ENCODE data around the gene EYA2. TPM values are rescaled to one million over a fixed set of nuclear protein-coding genes. Genes with fewer than 3 reads are reported as not detected.

Gene EYA2
- total and polyA plus RNA-seq, 2 donors (not counting 1 experiment from before 2014, with no cell fraction given): 1.1 to 2.8 TPM

DNA sequence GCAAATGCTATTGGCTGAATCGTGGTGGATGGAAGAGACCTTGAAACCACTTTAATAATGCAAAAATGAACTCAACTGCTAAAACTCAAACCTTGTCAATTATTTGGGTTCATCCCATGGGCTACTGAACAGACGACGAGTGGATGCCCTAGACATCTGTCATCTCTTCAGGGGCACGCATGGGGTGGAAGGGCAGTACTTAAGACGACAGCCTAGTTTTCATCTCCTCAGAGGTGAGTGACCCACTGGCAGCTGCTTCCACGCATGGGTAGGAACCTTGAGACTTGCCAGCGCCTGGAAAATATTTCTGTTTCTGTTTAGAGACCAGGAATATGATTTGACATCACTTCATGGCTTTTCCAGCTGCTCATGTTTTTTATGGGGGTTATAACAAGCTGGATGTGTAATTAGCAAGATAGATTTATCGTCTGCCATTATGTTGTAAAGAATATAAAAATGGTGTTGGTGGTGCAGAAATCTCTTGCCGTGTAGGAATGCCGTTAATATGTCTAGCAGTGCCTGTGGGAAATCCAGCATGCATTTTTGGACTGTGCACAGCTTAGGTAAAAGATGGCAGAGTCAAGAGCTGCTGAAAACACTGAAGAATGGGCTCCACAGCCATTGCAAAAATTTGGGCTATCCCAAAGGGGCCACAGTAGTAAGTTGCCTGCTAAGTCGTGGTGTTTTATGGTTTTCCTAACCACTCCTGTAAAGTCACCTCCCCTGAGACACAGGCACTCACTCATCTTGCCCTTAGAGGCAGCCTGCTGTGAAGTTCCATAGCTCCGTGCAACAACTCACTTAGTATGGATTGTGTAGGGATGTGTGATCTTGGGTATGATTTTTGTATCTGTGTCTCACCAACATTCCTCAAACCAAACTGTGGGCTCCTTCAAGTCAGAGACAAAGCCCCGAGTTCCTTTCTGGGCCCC is 203.3 kb downstream of the EYA2 start:
- 89% methylated on average over 11 of the region's 13 CpGs for WGBS (ENCODE audit: insufficient coverage)
- no peak overlapping the region for H3K9ac ChIP-seq (ENCODE audit: low read length)
- no peak overlapping the region for H3K4me2 ChIP-seq (replicated peaks; ENCODE audit: low read depth, low read length, poor library complexity, severe bottlenecking)
- CTCF ChIA-PET: no interaction called here
- peaks cover 21% of the 10 kb centered on the region for H3K27me3 Mint-ChIP-seq
- H3K36me3 ChIP-seq (replicated peaks in 1 of 2; ENCODE audit: control extremely low read depth in 1 of 2, control insufficient read depth in 1 of 2, extremely low read depth in 1 of 2, insufficient read depth in 2 of 2, low read length in 1 of 2): no peaks in the 10 kb centered on the region
- no peaks in the 10 kb centered on the region for H3K4me1 Mint-ChIP-seq
- H3K4me1 ChIP-seq (ENCODE audit: control insufficient read depth in 2 of 2, insufficient read depth in 2 of 2, low read length in 2 of 2): no peaks in the 10 kb centered on the region
- H3K27ac Mint-ChIP-seq: no peak overlapping the region
- H3K27me3 ChIP-seq (replicated peaks in 1 of 4; ENCODE audit: control extremely low read depth in 1 of 4, control insufficient read depth in 3 of 4, insufficient read depth in 4 of 4, low read length in 3 of 4): peaks cover 0 to 15% (median 0%) of the 10 kb centered on the region in 4 experiments
- no peak overlapping the region for H3K4me3 ChIP-seq (ENCODE audit: control extremely low read depth in 1 of 5, extremely low read depth in 1 of 5, insufficient read depth in 1 of 5, low read depth in 2 of 5, low read length in 4 of 5)
- DNase-seq (no peak), ATAC-seq (ENCODE audit: low read depth) (no peak)
- H2AFZ ChIP-seq (ENCODE audit: insufficient read depth, low read depth, low read length, poor library complexity, severe bottlenecking): no peak overlapping the region
- no peaks in the 10 kb centered on the region for H3K9me3 Mint-ChIP-seq (ENCODE audit: insufficient read depth)
- H3K4me3 Mint-ChIP-seq: no peak overlapping the region
- TF ChIP-seq, protein P1, sequence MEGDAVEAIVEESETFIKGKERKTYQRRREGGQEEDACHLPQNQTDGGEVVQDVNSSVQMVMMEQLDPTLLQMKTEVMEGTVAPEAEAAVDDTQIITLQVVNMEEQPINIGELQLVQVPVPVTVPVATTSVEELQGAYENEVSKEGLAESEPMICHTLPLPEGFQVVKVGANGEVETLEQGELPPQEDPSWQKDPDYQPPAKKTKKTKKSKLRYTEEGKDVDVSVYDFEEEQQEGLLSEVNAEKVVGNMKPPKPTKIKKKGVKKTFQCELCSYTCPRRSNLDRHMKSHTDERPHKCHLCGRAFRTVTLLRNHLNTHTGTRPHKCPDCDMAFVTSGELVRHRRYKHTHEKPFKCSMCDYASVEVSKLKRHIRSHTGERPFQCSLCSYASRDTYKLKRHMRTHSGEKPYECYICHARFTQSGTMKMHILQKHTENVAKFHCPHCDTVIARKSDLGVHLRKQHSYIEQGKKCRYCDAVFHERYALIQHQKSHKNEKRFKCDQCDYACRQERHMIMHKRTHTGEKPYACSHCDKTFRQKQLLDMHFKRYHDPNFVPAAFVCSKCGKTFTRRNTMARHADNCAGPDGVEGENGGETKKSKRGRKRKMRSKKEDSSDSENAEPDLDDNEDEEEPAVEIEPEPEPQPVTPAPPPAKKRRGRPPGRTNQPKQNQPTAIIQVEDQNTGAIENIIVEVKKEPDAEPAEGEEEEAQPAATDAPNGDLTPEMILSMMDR (IDR thresholded peaks at IDR 0.05): no peak
- no peak for TF ChIP-seq EZH2 (IDR thresholded peaks at IDR 0.05; ENCODE audit: borderline replicate concordance, insufficient read depth, low read depth, low read length, poor library complexity, severe bottlenecking)
- H3K9me3 ChIP-seq (ENCODE audit: control extremely low read depth in 1 of 3, control insufficient read depth in 2 of 3, insufficient read depth in 1 of 3, low read length in 2 of 3): peaks cover 0 to 18% (median 1%) of the 10 kb centered on the region in 3 donors
- intact Hi-C loops (cut with micrococcal nuclease): no loop called here
- POLR2A ChIA-PET: no interaction called here
- no peaks in the 10 kb centered on the region for H4K20me1 ChIP-seq (ENCODE audit: control insufficient read depth, insufficient read depth, low read length, poor library complexity, severe bottlenecking)
- H3K27ac ChIP-seq (ENCODE audit: low read length in 2 of 2): no peak overlapping the region
- no peaks in the 10 kb centered on the region for H3K79me2 ChIP-seq (ENCODE audit: control insufficient read depth, insufficient read depth, low read length)

DNA sequence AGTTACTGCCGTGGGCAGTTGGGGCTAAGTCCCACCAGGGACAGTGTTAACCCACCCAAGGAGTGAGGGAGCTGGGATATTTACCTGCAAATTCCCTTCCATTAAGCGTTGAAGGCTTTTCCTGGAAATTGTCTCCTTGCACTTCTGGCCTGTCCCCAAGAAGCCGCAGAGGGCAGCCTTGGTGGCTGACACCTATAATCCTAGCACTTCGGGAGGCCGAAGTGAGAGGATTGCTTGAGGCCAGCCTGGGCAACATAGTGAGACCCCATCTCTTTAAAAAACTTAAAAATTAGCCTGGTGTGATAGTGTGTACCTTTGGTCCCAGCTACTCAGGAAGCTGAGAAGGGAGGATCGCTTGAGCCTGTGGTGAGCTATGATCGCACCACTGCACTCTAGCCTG is 204.4 kb downstream of the EYA2 start:
- peaks cover 0 to 22% (median 1%) of the 10 kb centered on the region in 3 donors for H3K9me3 ChIP-seq (ENCODE audit: control extremely low read depth in 1 of 3, control insufficient read depth in 2 of 3, insufficient read depth in 1 of 3, low read length in 2 of 3)
- H3K27ac ChIP-seq (ENCODE audit: low read length in 2 of 2): no peak overlapping the region
- peaks cover 0 to 15% (median 0%) of the 10 kb centered on the region in 4 experiments for H3K27me3 ChIP-seq (replicated peaks in 1 of 4; ENCODE audit: control extremely low read depth in 1 of 4, control insufficient read depth in 3 of 4, insufficient read depth in 4 of 4, low read length in 3 of 4)
- DNase-seq (no peak), ATAC-seq (ENCODE audit: low read depth) (no peak)
- no peaks in the 10 kb centered on the region for H3K79me2 ChIP-seq (ENCODE audit: control insufficient read depth, insufficient read depth, low read length)
- 100% methylated on average over 3 of the region's 7 CpGs for WGBS (ENCODE audit: insufficient coverage)
- no peaks in the 10 kb centered on the region for H4K20me1 ChIP-seq (ENCODE audit: control insufficient read depth, insufficient read depth, low read length, poor library complexity, severe bottlenecking)
- no peak overlapping the region for H3K4me2 ChIP-seq (replicated peaks; ENCODE audit: low read depth, low read length, poor library complexity, severe bottlenecking)
- H3K4me1 ChIP-seq (ENCODE audit: control insufficient read depth in 2 of 2, insufficient read depth in 2 of 2, low read length in 2 of 2): no peaks in the 10 kb centered on the region
- no peak overlapping the region for H3K9ac ChIP-seq (ENCODE audit: low read length)
- peaks cover 2% of the 10 kb centered on the region for H3K9me3 Mint-ChIP-seq (ENCODE audit: insufficient read depth)
- intact Hi-C loops (cut with micrococcal nuclease): no loop called here
- no peaks in the 10 kb centered on the region for H3K4me1 Mint-ChIP-seq
- TF ChIP-seq, protein P1 (IDR thresholded peaks at IDR 0.05): no peak
- TF ChIP-seq EZH2 (IDR thresholded peaks at IDR 0.05; ENCODE audit: borderline replicate concordance, insufficient read depth, low read depth, low read length, poor library complexity, severe bottlenecking): no peak
- POLR2A ChIA-PET: no interaction called here
- no peak overlapping the region for H3K4me3 Mint-ChIP-seq
- no peak overlapping the region for H2AFZ ChIP-seq (ENCODE audit: insufficient read depth, low read depth, low read length, poor library complexity, severe bottlenecking)
- H3K36me3 ChIP-seq (replicated peaks in 1 of 2; ENCODE audit: control extremely low read depth in 1 of 2, control insufficient read depth in 1 of 2, extremely low read depth in 1 of 2, insufficient read depth in 2 of 2, low read length in 1 of 2): no peaks in the 10 kb centered on the region
- H3K27ac Mint-ChIP-seq: no peak overlapping the region
- H3K27me3 Mint-ChIP-seq: peaks cover 25% of the 10 kb centered on the region
- CTCF ChIA-PET: interaction anchor here (0.7 kb wide), 1 partner anchor 10 kb away, joined by 3 read pairs; no protein-coding TSS in a partner anchor
- H3K4me3 ChIP-seq (ENCODE audit: control extremely low read depth in 1 of 5, extremely low read depth in 1 of 5, insufficient read depth in 1 of 5, low read depth in 2 of 5, low read length in 4 of 5): no peak overlapping the region

All from B cell (primary cell).